H9 (cell line): ENCODE measurements around the gene C21orf58. TPM values are rescaled to one million over a fixed set of nuclear protein-coding genes. Genes with fewer than 3 reads are reported as not detected.

Source experiments
- DNase-seq: peaks from one replicate; pipeline ENCODE4 v3.0.0-alpha.2; 2017
- H2AFZ ChIP-seq: one replicate; pipeline ENCODE4 v1.6.1; 2013; ENCODE audit warnings: mild to moderate bottlenecking, low read length, control low read depth, moderate library complexity
- H2AK5ac ChIP-seq: 2 replicates; pipeline ENCODE4 v1.6.1; 2013; ENCODE audit warnings: low read length, control low read depth, mixed read lengths; ENCODE audit not compliant: insufficient read length
- H2BK120ac ChIP-seq: one replicate; pipeline ENCODE4 v1.6.1; 2013; ENCODE audit warnings: low read depth, mild to moderate bottlenecking, low read length, control low read depth, inconsistent platforms; ENCODE audit not compliant: poor library complexity, severe bottlenecking
- H2BK12ac ChIP-seq: 2 replicates; pipeline ENCODE4 v1.6.1; 2013; ENCODE audit warnings: low read length, control low read depth, mixed read lengths, low read depth; ENCODE audit not compliant: insufficient read length
- H2BK15ac ChIP-seq: 2 replicates; pipeline ENCODE4 v1.6.1; 2013; ENCODE audit warnings: low read depth, low read length, control low read depth
- H2BK20ac ChIP-seq: one replicate; pipeline ENCODE4 v1.6.1; 2013; ENCODE audit warnings: low read depth, mild to moderate bottlenecking, low read length, control low read depth, inconsistent platforms; ENCODE audit not compliant: poor library complexity, severe bottlenecking
- H2BK5ac ChIP-seq: 2 replicates; pipeline ENCODE4 v1.6.1; 2013; ENCODE audit warnings: low read length, control low read depth, mixed read lengths; ENCODE audit not compliant: insufficient read length
- H3K14ac ChIP-seq: 2 replicates; pipeline ENCODE4 v1.6.1; 2013; ENCODE audit warnings: low read length, control low read depth; ENCODE audit not compliant: insufficient read depth
- H3K18ac ChIP-seq: 2 replicates; pipeline ENCODE4 v1.6.1; 2013; ENCODE audit warnings: low read depth, mild to moderate bottlenecking, mixed read lengths, low read length, control low read depth; ENCODE audit not compliant: insufficient read length
- H3K23ac ChIP-seq: 2 replicates; pipeline ENCODE4 v1.6.1; 2013; ENCODE audit warnings: low read length, control low read depth, mixed read lengths, low read depth; ENCODE audit not compliant: insufficient read length
- H3K23me2 ChIP-seq: 2 replicates; pipeline ENCODE4 v1.6.1; 2013; ENCODE audit warnings: low read depth, mild to moderate bottlenecking, mixed read lengths, low read length, control low read depth; ENCODE audit not compliant: insufficient read length, poor library complexity, severe bottlenecking
- H3K27ac ChIP-seq: 2 replicates; pipeline ENCODE4 v1.5.1; 2013; ENCODE audit warnings: low read length, control low read depth, mixed read lengths, low read depth; ENCODE audit not compliant: insufficient read length
- H3K27me3 ChIP-seq: 2 replicates; pipeline ENCODE4 v1.6.1; 2013; ENCODE audit warnings: low read length, control low read depth, inconsistent platforms; ENCODE audit not compliant: insufficient read depth
- H3K4ac ChIP-seq: 2 replicates; pipeline ENCODE4 v1.6.1; 2013; ENCODE audit warnings: low read depth, mild to moderate bottlenecking, control low read depth, inconsistent platforms, low read length, moderate library complexity
- H3K4me1 ChIP-seq: 2 replicates; pipeline ENCODE4 v1.6.1; 2013; ENCODE audit warnings: low read length, control low read depth, inconsistent platforms; ENCODE audit not compliant: insufficient read depth
- H3K4me2 ChIP-seq: 2 replicates; pipeline ENCODE4 v1.6.1; 2013; ENCODE audit warnings: low read length, control low read depth, mixed read lengths; ENCODE audit not compliant: insufficient read length, insufficient read depth
- H3K56ac ChIP-seq: 2 replicates; pipeline ENCODE4 v1.6.1; 2013; ENCODE audit warnings: low read depth, mild to moderate bottlenecking, mixed read lengths, low read length, control low read depth; ENCODE audit not compliant: insufficient read length
- H3K79me1 ChIP-seq: 2 replicates; pipeline ENCODE4 v1.6.1; 2013; ENCODE audit warnings: low read depth, mild to moderate bottlenecking, moderate library complexity, low read length, control low read depth, inconsistent platforms; ENCODE audit not compliant: insufficient read depth, poor library complexity, severe bottlenecking
- H3K79me2 ChIP-seq: 2 replicates; pipeline ENCODE4 v1.6.1; 2013; ENCODE audit warnings: low read length, control low read depth, inconsistent platforms; ENCODE audit not compliant: insufficient read depth
- H3K9ac ChIP-seq: 2 replicates; pipeline ENCODE4 v1.6.1; 2013; ENCODE audit warnings: low read length, control low read depth, mixed read lengths; ENCODE audit not compliant: insufficient read length; ENCODE audit errors: extremely low read depth
- H3K9me3 ChIP-seq: one replicate; pipeline ENCODE4 v1.6.1; 2013; ENCODE audit warnings: low read depth, low read length, inconsistent platforms; ENCODE audit not compliant: control insufficient read depth
- H3T11ph ChIP-seq: one replicate; pipeline ENCODE4 v1.6.1; 2013; ENCODE audit warnings: mild to moderate bottlenecking, low read length, control low read depth, inconsistent platforms
- H4K20me1 ChIP-seq: one replicate; pipeline ENCODE4 v1.6.1; 2013; ENCODE audit not compliant: control insufficient read depth, insufficient read length, insufficient read depth
- H4K5ac ChIP-seq: 2 replicates; pipeline ENCODE4 v1.6.1; 2013; ENCODE audit warnings: low read depth, mild to moderate bottlenecking, mixed read lengths, low read length, control low read depth; ENCODE audit not compliant: insufficient read length
- H4K8ac ChIP-seq: replicated peaks from 2 replicates; pipeline ENCODE4 v1.6.1; 2013; ENCODE audit warnings: low read length, control low read depth, mixed read lengths, low read depth; ENCODE audit not compliant: insufficient read length
- H4K91ac ChIP-seq: 2 replicates; pipeline ENCODE4 v1.6.1; 2013; ENCODE audit warnings: low read depth, mild to moderate bottlenecking, moderate library complexity, mixed read lengths, low read length, control low read depth; ENCODE audit not compliant: insufficient read length
- H3K27ac Mint-ChIP-seq, 3 experiments: 2 replicates in 2 of 3; 3 replicates in 1 of 3; pipeline ENCODE4 v1.8.0; 2020 to 2021; ENCODE audit warnings: mixed read lengths in 3 of 3, mild to moderate bottlenecking in 1 of 3, moderate library complexity in 1 of 3
- H3K27me3 Mint-ChIP-seq: 2 replicates; pipeline ENCODE4 v1.8.0; 2021; ENCODE audit warnings: low read depth, mild to moderate bottlenecking, moderate library complexity, mixed read lengths
- H3K36me3 Mint-ChIP-seq, 3 experiments: 2 replicates in 2 of 3; 3 replicates in 1 of 3; pipeline ENCODE4 v1.8.0; 2020 to 2021; ENCODE audit warnings: low read depth in 3 of 3, mixed read lengths in 3 of 3; ENCODE audit not compliant: insufficient read depth in 1 of 3
- H3K4me1 Mint-ChIP-seq, 2 experiments: 2 replicates each; pipeline ENCODE4 v1.8.0; 2020; ENCODE audit warnings: mixed read lengths in 2 of 2
- H3K4me3 Mint-ChIP-seq, 2 experiments: 2 replicates in 1 of 2; 3 replicates in 1 of 2; pipeline ENCODE4 v1.8.0; 2020 to 2021; ENCODE audit warnings: mild to moderate bottlenecking in 2 of 2, mixed read lengths in 2 of 2, moderate library complexity in 1 of 2
- H3K9me3 Mint-ChIP-seq, 2 experiments: 2 replicates in 1 of 2; 3 replicates in 1 of 2; pipeline ENCODE4 v1.8.0; 2020; ENCODE audit warnings: mild to moderate bottlenecking in 2 of 2, mixed read lengths in 2 of 2, moderate library complexity in 1 of 2
- WGBS: extraction: QIAGEN DNeasy Blood & Tissue Kit; methylation state at CpG from one replicate; pipeline ENCODE4 v1.1.7; 2013; ENCODE audit warnings: missing lambda C conversion rate, low lambda C conversion rate, mixed read lengths; ENCODE audit not compliant: insufficient read length; ENCODE audit errors: extremely low coverage; 5-methylcytosine and 5-hydroxymethylcytosine counted together
- total RNA-seq: library from RNA; stranded (reverse); gene quantifications from 2 replicates; pipeline ENCODE4 v1.2.1, GENCODE V29; 2021
- TF ChIP-seq, protein P1 (sequence below): fragments of 200-600 bp; sonication (generic); conservative IDR thresholded peaks from 3 replicates; pipeline ENCODE4 v1.8.0; 2021; ENCODE audit warnings: antibody characterized with exemption, mild to moderate bottlenecking

C21orf58 gene
- total RNA-seq, 1 experiment from 2014 or later = 17.2 TPM

DNA sequence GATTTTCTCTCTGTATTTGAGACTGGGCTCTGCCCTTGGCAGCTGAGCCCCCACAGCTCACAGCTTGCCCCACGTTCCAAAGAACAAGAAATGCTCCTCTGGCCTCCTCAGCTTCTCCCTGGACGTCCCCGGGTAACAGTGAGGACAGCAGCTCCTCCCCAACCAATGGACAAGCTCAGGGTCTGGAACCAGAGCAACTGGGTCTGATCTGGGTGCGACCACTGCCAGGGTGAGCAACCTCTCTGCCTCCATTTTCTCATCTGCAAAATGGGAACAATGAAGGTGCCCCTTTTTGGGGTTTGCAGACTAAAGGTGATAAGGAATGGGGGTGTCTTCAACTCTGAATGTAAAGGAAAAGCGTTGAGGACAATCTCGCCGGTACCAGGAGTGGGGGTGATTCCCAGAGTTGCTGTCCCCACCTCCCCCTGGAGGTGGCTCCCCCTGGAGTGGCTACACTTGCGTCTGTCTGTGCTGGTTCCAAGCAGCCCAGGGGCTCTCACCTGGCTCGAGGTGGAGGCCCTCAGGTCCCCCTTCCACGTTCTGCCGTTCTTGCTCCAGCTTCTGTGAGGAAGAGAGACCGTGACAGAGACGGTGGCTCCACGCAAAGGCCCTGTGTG is 6.9 kb downstream of the C21orf58 start:
- Histone ChIP-seq H2BK12ac (no peak overlapping the region), H4K91ac (no peak overlapping the region), H3T11ph (no peak overlapping the region), H3K18ac (no peak overlapping the region), H3K27me3 (no peaks in the 10 kb centered on the region), H3K4me2 (no peak overlapping the region), H2BK20ac (no peak overlapping the region), H3K9ac (no peak overlapping the region), H4K8ac (no peak overlapping the region), H2AK5ac (no peak overlapping the region), H2AFZ (no peak overlapping the region), H2BK5ac (no peak overlapping the region), H2BK120ac (no peak overlapping the region), H4K20me1 (no peaks in the 10 kb centered on the region), H3K79me2 (no peaks in the 10 kb centered on the region; the same call in 1 of the 2 replicates), H3K79me1 (peaks cover 2% of the 10 kb centered on the region), H3K14ac (no peak overlapping the region), H3K4ac (no peak overlapping the region), H2BK15ac (no peak overlapping the region), H3K4me1 (peaks cover 7% of the 10 kb centered on the region; the same call in 1 of the 2 replicates), H3K27ac (no peak overlapping the region), H3K23ac (no peak overlapping the region), H4K5ac (no peak overlapping the region), H3K9me3 (no peaks in the 10 kb centered on the region), H3K23me2 (no peaks in the 10 kb centered on the region), H3K56ac (no peak overlapping the region)
- Mint-ChIP-seq H3K9me3 (no peaks in the 10 kb centered on the region), H3K27ac (no peak overlapping the region), H3K4me1 (peaks cover 27% of the 10 kb centered on the region in 2 experiments), H3K36me3 (peaks cover 21 to 31% (median 30%) of the 10 kb centered on the region in 3 experiments; a peak in 6 of 7 replicates), H3K4me3 (no peak overlapping the region), H3K27me3 (no peaks in the 10 kb centered on the region)
- WGBS = no CpG with 5 or more reads among the region's 14 CpGs
- DNase-seq = no peak
- TF ChIP-seq, protein P1, sequence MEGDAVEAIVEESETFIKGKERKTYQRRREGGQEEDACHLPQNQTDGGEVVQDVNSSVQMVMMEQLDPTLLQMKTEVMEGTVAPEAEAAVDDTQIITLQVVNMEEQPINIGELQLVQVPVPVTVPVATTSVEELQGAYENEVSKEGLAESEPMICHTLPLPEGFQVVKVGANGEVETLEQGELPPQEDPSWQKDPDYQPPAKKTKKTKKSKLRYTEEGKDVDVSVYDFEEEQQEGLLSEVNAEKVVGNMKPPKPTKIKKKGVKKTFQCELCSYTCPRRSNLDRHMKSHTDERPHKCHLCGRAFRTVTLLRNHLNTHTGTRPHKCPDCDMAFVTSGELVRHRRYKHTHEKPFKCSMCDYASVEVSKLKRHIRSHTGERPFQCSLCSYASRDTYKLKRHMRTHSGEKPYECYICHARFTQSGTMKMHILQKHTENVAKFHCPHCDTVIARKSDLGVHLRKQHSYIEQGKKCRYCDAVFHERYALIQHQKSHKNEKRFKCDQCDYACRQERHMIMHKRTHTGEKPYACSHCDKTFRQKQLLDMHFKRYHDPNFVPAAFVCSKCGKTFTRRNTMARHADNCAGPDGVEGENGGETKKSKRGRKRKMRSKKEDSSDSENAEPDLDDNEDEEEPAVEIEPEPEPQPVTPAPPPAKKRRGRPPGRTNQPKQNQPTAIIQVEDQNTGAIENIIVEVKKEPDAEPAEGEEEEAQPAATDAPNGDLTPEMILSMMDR = no peak
